ENCODE results near the gene PARP2. TPM values are rescaled to one million over a fixed set of nuclear protein-coding genes. Genes with fewer than 3 reads are reported as not detected.

The PARP2 gene, protein sequence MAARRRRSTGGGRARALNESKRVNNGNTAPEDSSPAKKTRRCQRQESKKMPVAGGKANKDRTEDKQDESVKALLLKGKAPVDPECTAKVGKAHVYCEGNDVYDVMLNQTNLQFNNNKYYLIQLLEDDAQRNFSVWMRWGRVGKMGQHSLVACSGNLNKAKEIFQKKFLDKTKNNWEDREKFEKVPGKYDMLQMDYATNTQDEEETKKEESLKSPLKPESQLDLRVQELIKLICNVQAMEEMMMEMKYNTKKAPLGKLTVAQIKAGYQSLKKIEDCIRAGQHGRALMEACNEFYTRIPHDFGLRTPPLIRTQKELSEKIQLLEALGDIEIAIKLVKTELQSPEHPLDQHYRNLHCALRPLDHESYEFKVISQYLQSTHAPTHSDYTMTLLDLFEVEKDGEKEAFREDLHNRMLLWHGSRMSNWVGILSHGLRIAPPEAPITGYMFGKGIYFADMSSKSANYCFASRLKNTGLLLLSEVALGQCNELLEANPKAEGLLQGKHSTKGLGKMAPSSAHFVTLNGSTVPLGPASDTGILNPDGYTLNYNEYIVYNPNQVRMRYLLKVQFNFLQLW
- total RNA-seq = 7.3 and 11.2 TPM in 2 replicates

DNA sequence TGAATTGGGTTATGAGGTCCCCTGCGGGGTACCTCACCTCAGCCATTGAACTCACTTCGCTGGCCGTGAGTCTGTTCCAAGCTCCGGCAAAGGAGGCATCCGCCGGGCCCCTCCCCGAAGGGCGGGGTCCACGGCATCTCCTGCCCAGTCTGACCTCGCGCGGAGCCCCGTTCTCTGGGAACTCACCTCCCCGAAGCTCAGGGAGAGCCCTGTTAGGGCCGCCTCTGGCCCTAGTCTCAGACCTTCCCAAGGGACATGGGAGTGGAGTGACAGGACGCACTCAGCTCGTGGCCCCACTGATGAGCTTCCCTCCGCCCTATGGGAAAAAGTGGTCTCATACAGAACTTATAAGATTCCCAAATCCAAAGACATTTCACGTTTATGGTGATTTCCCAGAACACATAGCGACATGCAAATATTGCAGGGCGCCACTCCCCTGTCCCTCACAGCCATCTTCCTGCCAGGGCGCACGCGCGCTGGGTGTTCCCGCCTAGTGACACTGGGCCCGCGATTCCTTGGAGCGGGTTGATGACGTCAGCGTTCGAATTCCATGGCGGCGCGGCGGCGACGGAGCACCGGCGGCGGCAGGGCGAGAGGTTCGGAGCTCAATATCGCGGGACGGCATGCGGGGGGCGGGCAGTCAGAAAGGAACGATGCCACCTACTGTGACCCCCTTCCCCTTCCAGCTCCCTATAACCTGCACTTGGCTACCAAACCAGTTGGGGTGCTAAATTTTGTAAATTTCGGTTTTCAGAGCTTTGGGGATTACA is at the start of gene PARP2:
Gene PARP2 (plus strand): TSS at position 544 of the 770 bp plus-strand sequence. CDS start 7 bp downstream, at position 551.

DNA sequence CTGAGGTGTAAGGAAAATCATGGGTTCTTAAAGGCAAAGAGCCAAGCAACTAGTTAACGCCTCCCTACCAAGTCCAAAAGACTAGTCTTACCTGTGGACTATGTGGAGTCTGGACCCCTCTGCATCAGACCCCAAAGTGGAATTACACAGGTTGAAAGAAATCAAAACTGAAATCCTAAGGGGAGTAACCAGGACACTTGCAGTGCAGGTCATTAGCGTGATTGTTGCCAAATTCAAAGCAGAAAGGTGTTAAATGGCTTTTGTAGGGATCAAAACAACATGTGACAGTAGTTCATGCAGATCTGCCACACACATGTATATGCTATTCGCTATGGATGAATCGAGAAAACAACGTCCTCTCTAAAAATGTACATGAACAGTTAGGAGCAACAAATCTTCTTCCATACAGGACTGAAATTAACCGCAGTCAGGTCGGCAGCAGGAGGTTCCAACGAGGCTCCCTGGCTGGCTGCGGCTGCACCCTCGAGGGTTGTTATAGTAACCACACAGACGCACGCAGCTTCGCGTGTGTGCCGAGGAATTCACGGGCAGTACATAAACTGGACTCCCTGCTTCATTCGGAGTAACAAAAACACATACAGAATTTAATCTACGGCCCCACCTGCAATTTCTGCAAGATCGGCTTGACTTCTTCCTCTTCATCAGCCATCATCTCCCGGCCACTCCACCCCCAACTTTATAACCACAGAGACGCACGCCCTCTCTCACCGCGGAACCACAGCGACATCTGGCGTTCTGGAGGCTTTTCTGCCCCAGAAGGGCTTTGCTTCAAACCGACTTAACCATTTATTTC is 38.0 kb upstream of the PARP2 start, which contains the start of gene TTC5:
Gene TTC5 (minus strand): TSS at position 687 of the 814 bp plus-strand sequence. CDS start 14 bp downstream, at position 673.

DNA sequence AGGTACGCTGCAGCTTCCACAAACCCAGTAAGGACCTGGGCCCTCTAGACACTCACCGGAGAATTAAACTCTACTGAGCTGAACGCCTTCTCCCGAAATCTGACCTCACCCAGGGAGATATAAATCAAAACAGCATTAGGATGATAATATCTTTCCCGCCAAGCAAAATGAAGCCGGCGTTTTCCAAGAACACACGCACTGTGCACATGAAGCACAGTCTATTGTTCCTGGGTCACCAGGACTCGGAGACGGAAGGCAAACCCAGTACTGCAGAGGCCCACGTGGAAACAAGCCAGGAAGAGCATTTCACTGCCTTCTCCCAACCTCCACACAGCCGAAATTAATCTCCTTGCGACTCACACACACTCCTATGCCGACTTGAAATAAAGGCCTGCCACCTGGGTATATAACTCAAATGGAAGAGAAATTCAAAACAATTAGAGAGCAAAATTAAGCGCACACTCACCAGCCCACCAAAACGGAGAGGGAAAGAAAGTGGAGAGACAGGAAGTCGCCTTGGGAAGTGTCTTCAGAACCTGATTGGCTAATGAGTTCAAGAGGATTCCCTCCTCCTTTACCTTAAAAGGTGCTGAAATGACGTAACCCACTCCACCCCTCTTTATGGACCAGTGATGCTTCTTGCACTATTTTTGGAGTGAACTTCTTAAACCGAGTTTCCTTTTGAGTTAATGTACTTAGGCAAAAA is 10.5 kb upstream of the PARP2 start, which contains the start of gene CCNB1IP1:
Gene CCNB1IP1 (minus strand): TSS at position 492 of the 706 bp plus-strand sequence. CDS start 16,756 bp downstream, outside the sequence.

Small RNAs within 50 kb of the gene (small RNA-seq; reads per million reads assigned to genes)
- gene SNORA79B = 0.88 reads per million, percentile 36 among the genes with 10 or more reads in this experiment
- 53.5 reads per million, percentile 97 among the genes with 10 or more reads in this experiment for gene SNORD126

Other genes with a start within 250 kb of the PARP2 start
- not detected in 2 replicates for gene OR4K17, start 232.9 kb upstream of the PARP2 start, total RNA-seq
- gene OR4N5, start 204.8 kb upstream of the PARP2 start, total RNA-seq = not detected in 2 replicates
- not detected in 2 replicates for gene OR11G2, start 152.7 kb upstream of the PARP2 start, total RNA-seq
- not detected in 2 replicates for gene OR11H6, start 119.9 kb upstream of the PARP2 start, total RNA-seq
- gene OR11H7, start 114.7 kb upstream of the PARP2 start, total RNA-seq = not detected in 2 replicates
- gene OR11H4, start 104.3 kb upstream of the PARP2 start, total RNA-seq = not detected in 2 replicates
- gene TTC5, start 37.7 kb upstream of the PARP2 start, total RNA-seq = 15.7 and 17.6 TPM in 2 replicates
- gene CCNB1IP1, start 10.4 kb upstream of the PARP2 start, total RNA-seq = 40.1 and 40.6 TPM in 2 replicates
- 25.0 and 27.2 TPM in 2 replicates for gene TEP1, start 69.9 kb downstream of the PARP2 start, total RNA-seq
- 0.13 and 0.22 TPM in 2 replicates for gene KLHL33, start 92.5 kb downstream of the PARP2 start, total RNA-seq
- gene OSGEP, start 111.2 kb downstream of the PARP2 start, total RNA-seq = 39.3 and 45.1 TPM in 2 replicates
- 58.0 and 73.2 TPM in 2 replicates for gene APEX1, start 111.6 kb downstream of the PARP2 start, total RNA-seq
- gene PIP4P1, start 117.8 kb downstream of the PARP2 start, total RNA-seq = 19.9 and 21.6 TPM in 2 replicates
- gene PNP, start 125.8 kb downstream of the PARP2 start, total RNA-seq = 30.3 and 38.5 TPM in 2 replicates
- not detected in 2 replicates for gene RNASE10, start 161.9 kb downstream of the PARP2 start, total RNA-seq
- gene RNASE9, start 217.4 kb downstream of the PARP2 start, total RNA-seq = not detected in 2 replicates
- gene RNASE11, start 244.4 kb downstream of the PARP2 start, total RNA-seq = not detected in 2 replicates
- not detected in 2 replicates for gene RNASE12, start 247.7 kb downstream of the PARP2 start, total RNA-seq

All from articular chondrocyte of knee joint (primary cell).